Measurements from ENCODE around the gene FRMD4B. TPM values are rescaled to one million over a fixed set of nuclear protein-coding genes. Genes with fewer than 3 reads are reported as not detected.

FRMD4B gene
- total RNA-seq, 3 donors from 2014 or later: 26.0 to 29.4 (median 28.6) TPM

GRCh38 chr3:69200384-69201068, 185.4 kb downstream of the FRMD4B start:
- intact Hi-C loops (cut with DNase I, micrococcal nuclease): no loop called here

GRCh38 chr3:69199942-69200341, 185.9 kb downstream of the FRMD4B start:
- DNase-seq (peak in 1 of 3 donors; percentile 36), ATAC-seq (peak; percentile 13)
- H3K4me1 ChIP-seq (ENCODE audit: low read depth): peaks cover 17% of the 10 kb centered on the region
- peak overlapping the region; percentile 11 for H3K4me3 ChIP-seq
- no peaks in the 10 kb centered on the region for H3K9me3 ChIP-seq
- TF ChIP-seq CTCF (IDR thresholded peaks at IDR 0.05): no peak
- intact Hi-C loops (cut with DNase I, micrococcal nuclease): no loop called here
- no peaks in the 10 kb centered on the region for H3K36me3 ChIP-seq (ENCODE audit: low read depth)

More at GRCh38 chr3:69200384-69201068, 185.4 kb downstream of the FRMD4B start:
- Histone ChIP-seq H3K4me1 (ENCODE audit: low read depth) (peaks cover 17% of the 10 kb centered on the region), H3K9me3 (no peaks in the 10 kb centered on the region), H3K4me3 (peak overlapping the region; percentile 11), H3K36me3 (ENCODE audit: low read depth) (no peaks in the 10 kb centered on the region)
- peak; percentile 86 for ATAC-seq
- DNase-seq: peak; percentile 45 to 76 (median 54)
- no peak for TF ChIP-seq CTCF (IDR thresholded peaks at IDR 0.05)

GRCh38 chr3:69197922-69198530, 187.9 kb downstream of the FRMD4B start:
- no peak for ATAC-seq
- intact Hi-C loops (cut with DNase I, micrococcal nuclease): no loop called here
- no peak overlapping the region for H3K4me3 ChIP-seq
- no peaks in the 10 kb centered on the region for H3K36me3 ChIP-seq (ENCODE audit: low read depth)
- no peaks in the 10 kb centered on the region for H3K9me3 ChIP-seq
- TF ChIP-seq CTCF (IDR thresholded peaks at IDR 0.05): no peak
- DNase-seq: peak in 2 of 3 donors; percentile 38 to 68
- peaks cover 11% of the 10 kb centered on the region for H3K4me1 ChIP-seq (ENCODE audit: low read depth)

GRCh38 chr3:69197455-69197854, 188.4 kb downstream of the FRMD4B start:
- no peaks in the 10 kb centered on the region for H3K9me3 ChIP-seq
- intact Hi-C loops (cut with DNase I, micrococcal nuclease): no loop called here
- no peak for DNase-seq
- peaks cover 11% of the 10 kb centered on the region for H3K4me1 ChIP-seq (ENCODE audit: low read depth)
- no peak for ATAC-seq
- no peak for TF ChIP-seq CTCF (IDR thresholded peaks at IDR 0.05)
- no peaks in the 10 kb centered on the region for H3K36me3 ChIP-seq (ENCODE audit: low read depth)
- no peak overlapping the region for H3K4me3 ChIP-seq

GRCh38 chr3:69196876-69197275, 189.0 kb downstream of the FRMD4B start:
- TF ChIP-seq CTCF (IDR thresholded peaks at IDR 0.05): no peak
- H3K4me3 ChIP-seq: no peak overlapping the region
- DNase-seq: no peak
- H3K9me3 ChIP-seq: no peaks in the 10 kb centered on the region
- intact Hi-C loops (cut with DNase I, micrococcal nuclease): no loop called here
- no peak for ATAC-seq
- no peaks in the 10 kb centered on the region for H3K36me3 ChIP-seq (ENCODE audit: low read depth)
- H3K4me1 ChIP-seq (ENCODE audit: low read depth): peaks cover 11% of the 10 kb centered on the region

Measured in mucosa of descending colon (tissue), 3 donors.